Astrocyte (in vitro differentiated cells and primary cell): ENCODE results near the gene CLEC3B.

Experiments
- EZH2 ChIP-seq: IDR thresholded peaks from 2 replicates; pipeline ENCODE4 v1.6.1; 2012; ENCODE audit warnings: mild to moderate bottlenecking, low read length, inconsistent platforms; ENCODE audit not compliant: insufficient read depth
- TF ChIP-seq, protein P1 (sequence below): IDR thresholded peaks from 2 replicates; pipeline ENCODE4 v1.5.1; 2011; ENCODE audit warnings: low read depth, mild to moderate bottlenecking, inconsistent platforms, low read length, moderate library complexity; ENCODE audit not compliant: insufficient read depth

DNA sequence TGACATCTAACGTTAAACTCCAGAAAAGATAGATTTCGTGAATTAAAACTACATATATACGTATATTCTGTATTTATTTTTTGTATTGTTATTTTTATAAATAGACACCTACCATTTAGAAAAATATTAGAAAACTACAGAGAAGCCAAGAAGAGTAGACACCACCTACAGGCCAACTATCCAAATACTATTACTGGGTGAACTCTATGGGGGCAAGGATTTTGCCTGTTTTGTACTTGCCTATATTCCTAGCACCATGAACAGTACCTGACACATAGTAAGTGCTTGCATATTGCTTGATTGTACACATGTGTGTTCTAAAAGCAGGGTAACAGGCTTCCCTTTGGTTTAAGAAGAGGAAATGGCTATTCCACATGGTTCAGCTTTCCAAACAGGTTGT lies 24.4 kb upstream of the CLEC3B start:
- TF ChIP-seq, protein P1, sequence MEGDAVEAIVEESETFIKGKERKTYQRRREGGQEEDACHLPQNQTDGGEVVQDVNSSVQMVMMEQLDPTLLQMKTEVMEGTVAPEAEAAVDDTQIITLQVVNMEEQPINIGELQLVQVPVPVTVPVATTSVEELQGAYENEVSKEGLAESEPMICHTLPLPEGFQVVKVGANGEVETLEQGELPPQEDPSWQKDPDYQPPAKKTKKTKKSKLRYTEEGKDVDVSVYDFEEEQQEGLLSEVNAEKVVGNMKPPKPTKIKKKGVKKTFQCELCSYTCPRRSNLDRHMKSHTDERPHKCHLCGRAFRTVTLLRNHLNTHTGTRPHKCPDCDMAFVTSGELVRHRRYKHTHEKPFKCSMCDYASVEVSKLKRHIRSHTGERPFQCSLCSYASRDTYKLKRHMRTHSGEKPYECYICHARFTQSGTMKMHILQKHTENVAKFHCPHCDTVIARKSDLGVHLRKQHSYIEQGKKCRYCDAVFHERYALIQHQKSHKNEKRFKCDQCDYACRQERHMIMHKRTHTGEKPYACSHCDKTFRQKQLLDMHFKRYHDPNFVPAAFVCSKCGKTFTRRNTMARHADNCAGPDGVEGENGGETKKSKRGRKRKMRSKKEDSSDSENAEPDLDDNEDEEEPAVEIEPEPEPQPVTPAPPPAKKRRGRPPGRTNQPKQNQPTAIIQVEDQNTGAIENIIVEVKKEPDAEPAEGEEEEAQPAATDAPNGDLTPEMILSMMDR, result no peak
- TF ChIP-seq EZH2, result no peak
